Trophoblast cell (in vitro differentiated cells and primary cell): Measurements from ENCODE around the gene PCP4.

Experiments used
- DNase-seq, 2 donors: peaks; one replicate each; pipeline ENCODE4 v3.0.0-alpha.2; 2016
- H2AFZ ChIP-seq: 2 replicates; pipeline ENCODE4 v1.6.1; 2013; ENCODE audit warnings: low read length, moderate library complexity, mild to moderate bottlenecking; ENCODE audit not compliant: insufficient read depth, poor library complexity
- H2AK5ac ChIP-seq: 2 replicates; pipeline ENCODE4 v1.6.1; 2013; ENCODE audit warnings: mild to moderate bottlenecking, low read length
- H2BK120ac ChIP-seq: 2 replicates; pipeline ENCODE4 v1.6.1; 2013; ENCODE audit warnings: low read length, mild to moderate bottlenecking, moderate library complexity; ENCODE audit not compliant: insufficient read depth, poor library complexity
- H2BK12ac ChIP-seq: 2 replicates; pipeline ENCODE4 v1.6.1; 2013; ENCODE audit warnings: mild to moderate bottlenecking, low read length, moderate library complexity
- H2BK5ac ChIP-seq: 2 replicates; pipeline ENCODE4 v1.6.1; 2013; ENCODE audit warnings: low read length, low read depth, moderate library complexity, mild to moderate bottlenecking; ENCODE audit not compliant: poor library complexity
- H3K14ac ChIP-seq: 2 replicates; pipeline ENCODE4 v1.6.1; 2013; ENCODE audit warnings: mild to moderate bottlenecking, low read length
- H3K18ac ChIP-seq: 2 replicates; pipeline ENCODE4 v1.6.1; 2013; ENCODE audit warnings: mild to moderate bottlenecking, low read length
- H3K23ac ChIP-seq: 2 replicates; pipeline ENCODE4 v1.6.1; 2013; ENCODE audit warnings: low read length
- H3K27ac ChIP-seq: 2 replicates; pipeline ENCODE4 v1.5.1; 2013; ENCODE audit warnings: low read depth, mild to moderate bottlenecking, inconsistent platforms, low read length, moderate library complexity
- H3K27me3 ChIP-seq: 2 replicates; pipeline ENCODE4 v1.6.1; 2013; ENCODE audit warnings: inconsistent platforms, mild to moderate bottlenecking, low read length, moderate library complexity; ENCODE audit not compliant: insufficient read depth
- H3K36me3 ChIP-seq, 2 experiments: 1 replicate in 1 of 2; 2 replicates in 1 of 2; pipeline ENCODE4 v1.6.1; 2013; ENCODE audit warnings: low read length in 2 of 2, mild to moderate bottlenecking in 2 of 2, moderate library complexity in 1 of 2; ENCODE audit not compliant: insufficient read depth in 2 of 2, control insufficient read depth in 1 of 2
- H3K4ac ChIP-seq: 2 replicates; pipeline ENCODE4 v1.6.1; 2013; ENCODE audit warnings: low read depth, mild to moderate bottlenecking, low read length, moderate library complexity
- H3K4me1 ChIP-seq, 2 experiments: 1 replicate in 1 of 2; 2 replicates in 1 of 2; pipeline ENCODE4 v1.6.1; 2013; ENCODE audit warnings: low read length in 2 of 2, mild to moderate bottlenecking in 2 of 2, moderate library complexity in 1 of 2; ENCODE audit not compliant: insufficient read depth in 2 of 2, control insufficient read depth in 1 of 2
- H3K4me2 ChIP-seq: 2 replicates; pipeline ENCODE4 v1.6.1; 2013; ENCODE audit warnings: inconsistent platforms, mild to moderate bottlenecking, low read length, moderate library complexity
- H3K4me3 ChIP-seq: 2 replicates; pipeline ENCODE4 v1.5.1; 2013; ENCODE audit warnings: mild to moderate bottlenecking, low read depth, low read length, inconsistent platforms
- H3K79me1 ChIP-seq: one replicate; pipeline ENCODE4 v1.6.1; 2013; ENCODE audit warnings: low read length
- H3K79me2 ChIP-seq: 2 replicates; pipeline ENCODE4 v1.6.1; 2013; ENCODE audit warnings: low read length, mild to moderate bottlenecking; ENCODE audit not compliant: control insufficient read depth, insufficient read depth, poor library complexity
- H3K9ac ChIP-seq: 2 replicates; pipeline ENCODE4 v1.6.1; 2013; ENCODE audit warnings: mild to moderate bottlenecking, low read length
- H3K9me3 ChIP-seq: 2 replicates; pipeline ENCODE4 v1.6.1; 2013; ENCODE audit warnings: low read depth, mild to moderate bottlenecking, control low read depth, inconsistent platforms, low read length; ENCODE audit not compliant: insufficient read depth
- H4K12ac ChIP-seq: 2 replicates; pipeline ENCODE4 v1.6.1; 2013; ENCODE audit warnings: low read depth, mild to moderate bottlenecking, low read length, moderate library complexity
- H4K8ac ChIP-seq: 2 replicates; pipeline ENCODE4 v1.6.1; 2013; ENCODE audit warnings: low read depth, mild to moderate bottlenecking, low read length, moderate library complexity
- H4K91ac ChIP-seq: one replicate; pipeline ENCODE4 v1.6.1; 2013; ENCODE audit warnings: low read depth, mild to moderate bottlenecking, low read length, moderate library complexity
- WGBS: extraction: QIAGEN DNeasy Blood & Tissue Kit; methylation state at CpG from one replicate; pipeline ENCODE4 v1.1.7; 2013; ENCODE audit warnings: missing lambda C conversion rate; ENCODE audit not compliant: insufficient read length, insufficient coverage; ENCODE audit errors: extremely low coverage; 5-methylcytosine and 5-hydroxymethylcytosine counted together

PCP4 gene

GRCh38 chr21:39969691-39970364 lies 102.6 kb downstream of the PCP4 start:
- no peaks in the 10 kb centered on the region for H3K79me1 ChIP-seq
- H3K4me3 ChIP-seq = no peak overlapping the region
- no peak for DNase-seq
- H4K12ac ChIP-seq = no peak overlapping the region
- no peak overlapping the region for H3K9ac ChIP-seq
- H3K4me2 ChIP-seq = no peak overlapping the region
- H2BK12ac ChIP-seq = peak overlapping the region; percentile 2
- H3K27me3 ChIP-seq = no peaks in the 10 kb centered on the region
- no peak overlapping the region for H3K4ac ChIP-seq
- H3K18ac ChIP-seq = no peak overlapping the region
- H3K14ac ChIP-seq = peak overlapping the region; percentile 43
- H3K9me3 ChIP-seq = peaks cover 2% of the 10 kb centered on the region
- no peak overlapping the region for H4K8ac ChIP-seq
- peak overlapping the region; percentile 9 for H2BK5ac ChIP-seq
- no peak overlapping the region for H4K91ac ChIP-seq
- no peak overlapping the region for H3K27ac ChIP-seq
- no peak overlapping the region for H3K23ac ChIP-seq
- H3K36me3 ChIP-seq = no peaks in the 10 kb centered on the region
- H2BK120ac ChIP-seq = no peak overlapping the region
- no CpG with 5 or more reads among the region's 8 CpGs for WGBS
- H3K4me1 ChIP-seq = peaks cover 8% of the 10 kb centered on the region in 2 experiments
- H3K79me2 ChIP-seq = no peaks in the 10 kb centered on the region
- no peak overlapping the region for H2AFZ ChIP-seq
- peak overlapping the region; percentile 45 for H2AK5ac ChIP-seq

DNA sequence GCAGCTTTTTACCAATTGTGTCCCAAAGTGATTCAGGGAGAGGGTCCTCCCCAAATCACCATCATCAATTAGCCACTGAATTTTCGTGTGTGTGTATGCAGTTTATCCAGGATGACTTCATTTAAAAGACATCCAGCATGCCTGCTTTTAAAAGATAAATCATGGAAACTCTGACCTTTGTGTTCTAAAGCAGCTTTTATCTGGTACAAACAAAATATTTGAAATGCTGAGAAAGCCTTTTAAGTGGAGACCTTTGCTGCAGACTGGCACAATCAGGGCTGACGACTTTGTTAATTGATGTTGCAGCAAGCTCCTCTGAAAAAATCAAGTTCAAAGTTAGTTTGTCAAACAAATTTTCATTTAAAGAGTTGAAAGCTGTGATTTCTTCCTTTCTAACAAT lies 104.7 kb downstream of the PCP4 start:
- Histone ChIP-seq H2BK120ac (no peak overlapping the region), H3K4me3 (no peak overlapping the region), H3K14ac (no peak overlapping the region), H4K8ac (no peak overlapping the region), H3K79me1 (no peaks in the 10 kb centered on the region), H3K23ac (no peak overlapping the region), H3K4ac (no peak overlapping the region), H3K9me3 (peaks cover 3% of the 10 kb centered on the region), H3K27ac (no peak overlapping the region), H3K79me2 (no peaks in the 10 kb centered on the region), H3K9ac (no peak overlapping the region), H4K91ac (no peak overlapping the region), H3K18ac (no peak overlapping the region), H3K36me3 (no peaks in the 10 kb centered on the region), H4K12ac (no peak overlapping the region), H3K4me2 (no peak overlapping the region), H2BK5ac (no peak overlapping the region), H2AK5ac (no peak overlapping the region), H3K27me3 (no peaks in the 10 kb centered on the region), H3K4me1 (peaks cover 8% of the 10 kb centered on the region in 2 experiments), H2AFZ (no peak overlapping the region), H2BK12ac (no peak overlapping the region)
- DNase-seq = peak; percentile 13 to 79
- WGBS = no CpG with 5 or more reads among the region's 2 CpGs

DNA sequence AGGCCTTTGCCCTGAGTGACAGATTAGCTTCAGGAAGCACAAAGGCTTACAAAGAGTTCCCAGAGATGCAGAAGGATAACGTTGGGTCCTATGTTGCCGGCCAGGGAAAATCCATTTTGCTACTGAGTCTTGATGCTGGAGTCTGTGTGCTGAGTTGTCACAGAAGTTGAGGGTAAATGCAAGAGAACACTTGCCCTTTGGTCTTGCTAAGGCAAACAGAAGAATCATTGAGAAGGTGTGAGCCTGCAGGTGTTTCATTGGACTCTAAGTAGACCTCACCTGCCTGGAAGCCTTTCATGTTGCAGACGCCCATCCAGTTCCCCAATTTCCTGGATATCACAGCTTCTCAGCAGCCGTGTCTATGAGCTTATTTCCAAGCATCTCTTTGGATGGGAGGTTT lies 105.2 kb downstream of the PCP4 start:
- no peak overlapping the region for H3K18ac ChIP-seq

DNA sequence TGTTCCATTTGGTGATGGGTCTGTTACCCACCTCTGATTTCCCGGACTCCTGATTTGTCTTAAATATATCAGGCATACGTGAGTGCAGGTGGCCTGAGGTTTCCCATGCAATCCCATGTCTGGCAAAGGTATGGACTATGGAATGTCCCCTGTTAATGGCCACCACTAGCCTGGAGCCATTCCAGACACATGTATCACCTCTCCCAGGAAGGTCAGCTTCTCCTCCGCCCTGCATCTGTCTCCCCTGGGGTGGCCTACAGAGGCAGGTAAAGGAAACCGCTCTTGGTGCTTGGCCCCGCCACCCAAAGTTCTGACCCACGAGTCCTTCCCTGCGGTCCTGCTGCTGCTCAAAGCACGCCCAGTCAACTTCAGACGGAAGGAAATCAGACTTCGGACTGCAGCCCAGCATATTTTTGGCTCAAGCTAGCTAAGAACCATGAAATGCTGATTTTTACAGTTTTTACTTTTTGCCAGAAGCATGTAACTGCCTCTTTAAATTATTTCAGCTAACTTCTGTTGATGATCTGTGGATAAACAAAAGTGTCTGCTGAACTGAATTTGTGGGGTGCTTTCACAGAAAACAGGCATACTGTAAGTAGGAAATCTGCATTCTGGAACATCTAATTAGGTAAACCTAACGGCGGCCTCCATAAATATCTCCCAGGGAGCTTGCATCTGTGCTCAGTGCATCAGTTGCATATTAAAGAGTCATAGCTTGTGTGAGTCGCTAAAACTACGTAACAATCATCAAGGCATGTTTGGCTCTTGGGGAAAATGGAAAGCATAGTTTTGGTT lies 105.9 kb downstream of the PCP4 start:
- no peak overlapping the region for H2AFZ ChIP-seq
- H3K18ac ChIP-seq = no peak overlapping the region
- no peaks in the 10 kb centered on the region for H3K79me2 ChIP-seq
- H4K8ac ChIP-seq = no peak overlapping the region
- H3K9me3 ChIP-seq = peaks cover 4% of the 10 kb centered on the region
- no peak overlapping the region for H3K4ac ChIP-seq
- no peak overlapping the region for H3K4me3 ChIP-seq
- no peak overlapping the region for H2BK5ac ChIP-seq
- H3K36me3 ChIP-seq = no peaks in the 10 kb centered on the region
- H3K4me1 ChIP-seq = peaks cover 8% of the 10 kb centered on the region in 2 experiments
- no peak overlapping the region for H3K4me2 ChIP-seq
- H4K12ac ChIP-seq = no peak overlapping the region
- H3K14ac ChIP-seq = no peak overlapping the region
- no peak overlapping the region for H4K91ac ChIP-seq
- H3K9ac ChIP-seq = no peak overlapping the region
- no peaks in the 10 kb centered on the region for H3K79me1 ChIP-seq
- no peak overlapping the region for H3K23ac ChIP-seq
- H2AK5ac ChIP-seq = no peak overlapping the region
- H2BK120ac ChIP-seq = no peak overlapping the region
- no peaks in the 10 kb centered on the region for H3K27me3 ChIP-seq
- no peak overlapping the region for H3K27ac ChIP-seq
- peak; percentile 55 to 59 for DNase-seq
- peak overlapping the region; percentile 32 for H2BK12ac ChIP-seq
- WGBS = no CpG with 5 or more reads among the region's 14 CpGs

More for the DNA sequence above, 105.2 kb downstream of the PCP4 start:
- Histone ChIP-seq H3K4me1 (peaks cover 8% of the 10 kb centered on the region in 2 experiments), H3K27ac (no peak overlapping the region), H4K8ac (no peak overlapping the region), H3K14ac (no peak overlapping the region), H4K12ac (no peak overlapping the region), H3K79me2 (no peaks in the 10 kb centered on the region), H3K27me3 (no peaks in the 10 kb centered on the region), H2BK5ac (no peak overlapping the region), H3K23ac (no peak overlapping the region), H3K9me3 (peaks cover 3% of the 10 kb centered on the region), H3K4me3 (no peak overlapping the region), H3K36me3 (no peaks in the 10 kb centered on the region), H3K79me1 (no peaks in the 10 kb centered on the region), H3K4me2 (no peak overlapping the region), H4K91ac (no peak overlapping the region), H2BK12ac (no peak overlapping the region), H2AFZ (no peak overlapping the region), H2BK120ac (no peak overlapping the region), H3K9ac (no peak overlapping the region), H2AK5ac (no peak overlapping the region), H3K4ac (no peak overlapping the region)
- no CpG with 5 or more reads among the region's 4 CpGs for WGBS
- peak; percentile 2 to 18 for DNase-seq
